Mammary epithelial cell (primary cell): ENCODE data around the gene KRT74.

Source experiments
- EZH2 ChIP-seq: IDR thresholded peaks from 2 replicates; pipeline ENCODE4 v1.6.1; 2012; ENCODE audit warnings: low read length, inconsistent platforms, borderline replicate concordance
- TF ChIP-seq, protein P1 (sequence below), 2 donors: IDR thresholded peaks in 1 of 2; conservative IDR thresholded peaks in 1 of 2; 2 replicates each; pipeline ENCODE4 v1.5.1; 2011 to 2012; ENCODE audit warnings: inconsistent platforms in 2 of 2, low read length in 2 of 2, mild to moderate bottlenecking in 2 of 2, control low read depth in 1 of 2, low read depth in 1 of 2; ENCODE audit not compliant: insufficient read depth in 1 of 2; ENCODE audit errors: extremely low read depth in 1 of 2

- TF ChIP-seq, protein P1, sequence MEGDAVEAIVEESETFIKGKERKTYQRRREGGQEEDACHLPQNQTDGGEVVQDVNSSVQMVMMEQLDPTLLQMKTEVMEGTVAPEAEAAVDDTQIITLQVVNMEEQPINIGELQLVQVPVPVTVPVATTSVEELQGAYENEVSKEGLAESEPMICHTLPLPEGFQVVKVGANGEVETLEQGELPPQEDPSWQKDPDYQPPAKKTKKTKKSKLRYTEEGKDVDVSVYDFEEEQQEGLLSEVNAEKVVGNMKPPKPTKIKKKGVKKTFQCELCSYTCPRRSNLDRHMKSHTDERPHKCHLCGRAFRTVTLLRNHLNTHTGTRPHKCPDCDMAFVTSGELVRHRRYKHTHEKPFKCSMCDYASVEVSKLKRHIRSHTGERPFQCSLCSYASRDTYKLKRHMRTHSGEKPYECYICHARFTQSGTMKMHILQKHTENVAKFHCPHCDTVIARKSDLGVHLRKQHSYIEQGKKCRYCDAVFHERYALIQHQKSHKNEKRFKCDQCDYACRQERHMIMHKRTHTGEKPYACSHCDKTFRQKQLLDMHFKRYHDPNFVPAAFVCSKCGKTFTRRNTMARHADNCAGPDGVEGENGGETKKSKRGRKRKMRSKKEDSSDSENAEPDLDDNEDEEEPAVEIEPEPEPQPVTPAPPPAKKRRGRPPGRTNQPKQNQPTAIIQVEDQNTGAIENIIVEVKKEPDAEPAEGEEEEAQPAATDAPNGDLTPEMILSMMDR (conservative IDR thresholded peaks at IDR 0.05 in 1 of 2, IDR thresholded peaks at IDR 0.05 in 1 of 2; ENCODE audit: extremely low read depth in 1 of 2, insufficient read depth in 1 of 2, low read depth in 1 of 2, low read length in 2 of 2): no peak
- no peak for TF ChIP-seq EZH2
Measured at GRCh38 chr12:52575948-52576347, 2.3 kb upstream of the KRT74 start.
